CD14-positive monocyte (primary cell): ENCODE results near the gene GTF2H3. TPM values are rescaled to one million over a fixed set of nuclear protein-coding genes. Genes with fewer than 3 reads are reported as not detected.
A peak's percentile ranks its signal among the peaks of the same experiment; 100 is the strongest.

Experiments
- DNase-seq, 3 donors: peaks; one replicate each; pipeline ENCODE4 v3.0.0-alpha.2; 2011 to 2022
- H2AFZ ChIP-seq: 2 replicates; pipeline ENCODE4 v1.6.0; 2012; ENCODE audit warnings: mild to moderate bottlenecking, low read depth, low read length, inconsistent platforms; ENCODE audit not compliant: insufficient read depth, poor library complexity, severe bottlenecking
- H3K27ac ChIP-seq, 2 donors: 1 replicate in 1 of 2; 2 replicates in 1 of 2; pipeline ENCODE4 v1.5.1; 2012 to 2013; ENCODE audit warnings: low read length in 2 of 2, control low read depth in 1 of 2, inconsistent platforms in 1 of 2, low read depth in 1 of 2, mild to moderate bottlenecking in 1 of 2
- H3K27me3 ChIP-seq, 2 donors: one replicate each; pipeline versions ENCODE4 v1.6.0 to v1.6.1; 2011 to 2013; ENCODE audit warnings: low read length in 2 of 2; ENCODE audit not compliant: control insufficient read depth in 2 of 2, insufficient read depth in 2 of 2
- H3K36me3 ChIP-seq, 2 donors: replicated peaks in 1 of 2; 1 replicate in 1 of 2; 2 replicates in 1 of 2; pipeline versions ENCODE4 v1.5.1 to v1.6.1; 2012 to 2013; ENCODE audit warnings: low read length in 2 of 2, control low read depth in 1 of 2, inconsistent platforms in 1 of 2, mild to moderate bottlenecking in 1 of 2; ENCODE audit not compliant: insufficient read depth in 2 of 2, control insufficient read depth in 1 of 2
- H3K4me1 ChIP-seq, 2 donors: 1 replicate in 1 of 2; 2 replicates in 1 of 2; pipeline versions ENCODE4 v1.5.1 to v1.6.1; 2012 to 2013; ENCODE audit warnings: low read length in 2 of 2, control low read depth in 1 of 2, inconsistent platforms in 1 of 2, mild to moderate bottlenecking in 1 of 2, moderate library complexity in 1 of 2; ENCODE audit not compliant: insufficient read depth in 2 of 2, control insufficient read depth in 1 of 2
- H3K4me2 ChIP-seq: replicated peaks from 2 replicates; pipeline ENCODE3; 2012; ENCODE audit warnings: low read length, moderate library complexity, mild to moderate bottlenecking; ENCODE audit not compliant: poor library complexity, severe bottlenecking; ENCODE audit errors: extremely low read depth
- H3K4me3 ChIP-seq, 3 experiments: fragments of 200-600 bp in 1 of 3; sonication (generic) in 1 of 3; replicated peaks in 1 of 3; 1 replicate in 2 of 3; 2 replicates in 1 of 3; pipeline ENCODE4 v1.5.1; 2011 to 2013; ENCODE audit warnings: low read length in 3 of 3, mild to moderate bottlenecking in 3 of 3, control low read depth in 2 of 3, low read depth in 2 of 3, inconsistent platforms in 1 of 3, moderate library complexity in 1 of 3
- H3K79me2 ChIP-seq: 2 replicates; pipeline ENCODE4 v1.6.0; 2012; ENCODE audit warnings: mild to moderate bottlenecking, control low read depth, inconsistent platforms, low read length, moderate library complexity; ENCODE audit not compliant: insufficient read depth
- H3K9ac ChIP-seq: 2 replicates; pipeline ENCODE4 v1.6.0; 2017; ENCODE audit warnings: low read length, mild to moderate bottlenecking; ENCODE audit not compliant: insufficient read depth, poor library complexity, severe bottlenecking
- H3K9me3 ChIP-seq, 2 donors: replicated peaks in 1 of 2; 1 replicate in 1 of 2; 2 replicates in 1 of 2; pipeline versions ENCODE4 v1.5.1 to v1.6.1; 2012 to 2013; ENCODE audit warnings: low read length in 2 of 2, control low read depth in 1 of 2; ENCODE audit not compliant: control insufficient read depth in 1 of 2, insufficient read depth in 1 of 2
- H4K20me1 ChIP-seq: 2 replicates; pipeline ENCODE4 v1.6.0; 2012; ENCODE audit warnings: mild to moderate bottlenecking, low read length, control low read depth, moderate library complexity; ENCODE audit not compliant: insufficient read depth
- H3K27ac Mint-ChIP-seq, 7 donors: one replicate each; pipeline ENCODE4 v1.8.0; 2020; ENCODE audit warnings: mild to moderate bottlenecking in 7 of 7, mixed read lengths in 7 of 7, moderate library complexity in 6 of 7, inconsistent platforms in 2 of 7
- H3K27me3 Mint-ChIP-seq, 3 donors: one replicate each; pipeline ENCODE4 v1.8.0; 2021 to 2022; ENCODE audit warnings: low read depth in 3 of 3, mild to moderate bottlenecking in 3 of 3, mixed read lengths in 3 of 3, moderate library complexity in 3 of 3, inconsistent platforms in 1 of 3
- H3K36me3 Mint-ChIP-seq, 2 donors: one replicate each; pipeline ENCODE4 v1.8.0; 2020; ENCODE audit warnings: mixed read lengths in 2 of 2, inconsistent platforms in 1 of 2, mild to moderate bottlenecking in 1 of 2
- H3K4me1 Mint-ChIP-seq: one replicate; pipeline ENCODE4 v1.8.0; 2020; ENCODE audit warnings: mild to moderate bottlenecking, mixed read lengths
- H3K4me3 Mint-ChIP-seq, 2 donors: one replicate each; pipeline ENCODE4 v1.8.0; 2020; ENCODE audit warnings: mild to moderate bottlenecking in 2 of 2, mixed read lengths in 2 of 2, moderate library complexity in 1 of 2
- H3K9me3 Mint-ChIP-seq, 7 donors: one replicate each; pipeline ENCODE4 v1.8.0; 2020 to 2022; ENCODE audit warnings: mixed read lengths in 7 of 7, mild to moderate bottlenecking in 6 of 7, moderate library complexity in 6 of 7, inconsistent platforms in 2 of 7
- WGBS: methylation state at CpG from one replicate; pipeline ENCODE4 v1.1.5; 2013; ENCODE audit warnings: missing lambda C conversion rate; ENCODE audit not compliant: insufficient coverage; 5-methylcytosine and 5-hydroxymethylcytosine counted together
- intact Hi-C, 2 donors: fragments of 100-400 bp; cut with micrococcal nuclease; formaldehyde crosslinking; loops; one replicate each; pipeline versions ENCODE4 v1.15.0 to v1.15.1; 2023
- polyA plus RNA-seq, 3 donors: library from polyadenylated mRNA; depleted of rRNA in 1 of 3; unstranded in 2 of 3; stranded (reverse) in 1 of 3; fragments of 300-500 nt in 2 of 3; fragments of >200 nt in 1 of 3; fragmentation: Illumina TruSeq in 2 of 3; gene quantifications; 1 replicate in 2 of 3; 2 replicates in 1 of 3; pipeline ENCODE4 v1.2.3, GENCODE V29; 2012 to 2021
- TF ChIP-seq, protein P1 (sequence below): fragments of 200-600 bp; IDR thresholded peaks from one replicate; pipeline ENCODE4 v1.8.0; 2022; ENCODE audit warnings: antibody characterized with exemption, mild to moderate bottlenecking

Gene GTF2H3
- polyA plus RNA-seq, 3 donors = 8.2 to 21.7 (median 12.3) TPM

DNA sequence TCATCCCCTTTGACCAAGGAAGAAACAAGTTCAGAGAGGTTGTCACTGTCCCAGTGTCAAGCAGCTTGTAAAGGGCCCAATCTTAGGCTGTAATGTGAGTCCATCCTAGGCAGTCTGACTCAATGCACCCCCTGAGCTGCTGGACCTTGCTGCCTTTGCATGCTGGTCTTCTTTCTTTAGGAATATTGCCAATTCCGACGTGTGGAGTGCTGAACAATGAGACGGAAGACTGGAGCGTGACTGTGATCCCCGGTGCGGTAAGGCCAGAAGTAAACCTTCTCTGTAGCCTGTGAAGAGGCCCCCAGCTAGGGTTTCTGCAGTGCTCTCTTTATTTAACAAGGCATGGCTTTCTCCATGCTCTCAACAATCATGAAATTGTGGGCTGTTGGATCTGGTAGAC is 38.2 kb downstream of the GTF2H3 start:
- peak overlapping the region in 1 of 2 donors; percentile 88 for H3K4me3 Mint-ChIP-seq
- peaks cover 0 to 1% of the 10 kb centered on the region in 2 donors for H3K36me3 Mint-ChIP-seq
- Histone ChIP-seq H3K4me1 (peaks cover 8 to 14% of the 10 kb centered on the region in 2 donors), H3K9ac (no peak overlapping the region), H3K4me2 (peak overlapping the region; percentile 99), H3K36me3 (no peaks in the 10 kb centered on the region), H3K9me3 (no peaks in the 10 kb centered on the region), H2AFZ (peak overlapping the region; percentile 100), H4K20me1 (no peaks in the 10 kb centered on the region), H3K4me3 (peak overlapping the region in 1 of 3 experiments; percentile 96), H3K27ac (no peak overlapping the region), H3K27me3 (no peaks in the 10 kb centered on the region), H3K79me2 (no peaks in the 10 kb centered on the region)
- 100% methylated on average over 3 of the region's 6 CpGs for WGBS
- no peak for DNase-seq
- TF ChIP-seq, protein P1, sequence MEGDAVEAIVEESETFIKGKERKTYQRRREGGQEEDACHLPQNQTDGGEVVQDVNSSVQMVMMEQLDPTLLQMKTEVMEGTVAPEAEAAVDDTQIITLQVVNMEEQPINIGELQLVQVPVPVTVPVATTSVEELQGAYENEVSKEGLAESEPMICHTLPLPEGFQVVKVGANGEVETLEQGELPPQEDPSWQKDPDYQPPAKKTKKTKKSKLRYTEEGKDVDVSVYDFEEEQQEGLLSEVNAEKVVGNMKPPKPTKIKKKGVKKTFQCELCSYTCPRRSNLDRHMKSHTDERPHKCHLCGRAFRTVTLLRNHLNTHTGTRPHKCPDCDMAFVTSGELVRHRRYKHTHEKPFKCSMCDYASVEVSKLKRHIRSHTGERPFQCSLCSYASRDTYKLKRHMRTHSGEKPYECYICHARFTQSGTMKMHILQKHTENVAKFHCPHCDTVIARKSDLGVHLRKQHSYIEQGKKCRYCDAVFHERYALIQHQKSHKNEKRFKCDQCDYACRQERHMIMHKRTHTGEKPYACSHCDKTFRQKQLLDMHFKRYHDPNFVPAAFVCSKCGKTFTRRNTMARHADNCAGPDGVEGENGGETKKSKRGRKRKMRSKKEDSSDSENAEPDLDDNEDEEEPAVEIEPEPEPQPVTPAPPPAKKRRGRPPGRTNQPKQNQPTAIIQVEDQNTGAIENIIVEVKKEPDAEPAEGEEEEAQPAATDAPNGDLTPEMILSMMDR = no peak
- no peaks in the 10 kb centered on the region for H3K9me3 Mint-ChIP-seq
- intact Hi-C loops = loop anchor here in 1 of 2 donors (5.0 kb wide), 1 partner anchor 40 kb away; the partner anchor contains the start of gene ATP6V0A2
- no peak overlapping the region for H3K27ac Mint-ChIP-seq
- peaks cover 10% of the 10 kb centered on the region for H3K4me1 Mint-ChIP-seq
- H3K27me3 Mint-ChIP-seq = peaks cover 0 to 4% (median 0%) of the 10 kb centered on the region in 3 donors

DNA sequence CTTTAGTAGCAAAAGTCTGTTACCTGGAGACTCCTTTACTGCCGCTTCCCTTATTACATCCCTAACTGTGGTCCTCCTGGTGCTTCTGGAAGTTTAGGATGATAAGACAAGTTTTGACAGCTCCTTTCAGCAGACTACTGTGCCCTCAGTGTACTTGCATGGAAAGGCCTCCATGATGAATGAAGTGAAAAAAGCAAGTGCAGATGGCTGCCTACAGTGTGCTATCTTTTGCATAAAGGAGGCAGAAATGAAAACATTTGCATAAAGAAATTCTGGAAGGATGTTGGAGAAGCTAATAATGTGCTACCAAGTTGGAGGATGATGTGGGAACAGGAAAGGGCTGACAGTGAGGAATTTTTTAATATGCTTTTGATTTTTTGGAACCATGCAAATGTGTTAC is 41.8 kb downstream of the GTF2H3 start:
- Histone ChIP-seq H3K79me2 (no peaks in the 10 kb centered on the region), H3K27me3 (no peaks in the 10 kb centered on the region), H3K9ac (no peak overlapping the region), H3K9me3 (no peaks in the 10 kb centered on the region), H2AFZ (no peak overlapping the region), H3K4me3 (no peak overlapping the region), H4K20me1 (no peaks in the 10 kb centered on the region), H3K4me1 (peaks cover 8 to 14% of the 10 kb centered on the region in 2 donors), H3K4me2 (no peak overlapping the region), H3K36me3 (no peaks in the 10 kb centered on the region), H3K27ac (no peak overlapping the region)
- peaks cover 0 to 1% of the 10 kb centered on the region in 2 donors for H3K36me3 Mint-ChIP-seq
- no peak overlapping the region for H3K4me3 Mint-ChIP-seq
- TF ChIP-seq, protein P1 = no peak
- H3K27me3 Mint-ChIP-seq = peaks cover 0 to 2% (median 0%) of the 10 kb centered on the region in 3 donors
- H3K9me3 Mint-ChIP-seq = no peaks in the 10 kb centered on the region
- no peak for DNase-seq
- H3K27ac Mint-ChIP-seq = no peak overlapping the region
- H3K4me1 Mint-ChIP-seq = peaks cover 10% of the 10 kb centered on the region
- intact Hi-C loops = no loop called here
- no CpG with 5 or more reads among the region's 1 CpG for WGBS
